Panc1 (cell line): ENCODE data around the gene ACTR10. TPM values are rescaled to one million over a fixed set of nuclear protein-coding genes. Genes with fewer than 3 reads are reported as not detected.

ENCODE experiments used
- ATAC-seq: fragments of 200-7000 bp; cut with Tn5 transposase; 2 replicates; pipeline ENCODE4 v1.9.1; 2020; ENCODE audit warnings: mild to moderate bottlenecking, moderate library complexity
- BruUV-seq: library from RNA; stranded (reverse); fragments of 400-500 nt; replicated peaks from 2 replicates; lab custom pipeline; 2021; lab: Mats Ljungman, UMichigan
- CTCF ChIA-PET: fragments of 300-600 bp; sonication (Branson Sonifier 250); formaldehyde crosslinking; loops from one replicate; lab custom pipeline; 2022; ENCODE audit warnings: antibody characterized with exemption; lab: Charles Lee
- POLR2A ChIA-PET: fragments of 300-600 bp; sonication (Branson Sonifier 250); formaldehyde crosslinking; loops from one replicate; lab custom pipeline; 2022; ENCODE audit warnings: antibody characterized with exemption; lab: Charles Lee
- DNase-seq: peaks from one replicate; pipeline ENCODE4 v3.0.0-alpha.2; 2010; ENCODE audit warnings: low read depth, low spot score
- H3K27ac ChIP-seq: 2 replicates; pipeline ENCODE4 v1.5.1; 2011; ENCODE audit warnings: mild to moderate bottlenecking, low read length, inconsistent platforms
- H3K27me3 ChIP-seq: fragments of 200-500 bp; sonication (Bioruptor generic); 2 replicates; pipeline ENCODE4 v1.6.0; 2014; ENCODE audit warnings: low read length, inconsistent platforms; ENCODE audit not compliant: control insufficient read depth, insufficient read depth
- H3K36me3 ChIP-seq: fragments of 200-500 bp; sonication (Bioruptor generic); 2 replicates; pipeline ENCODE4 v1.5.1; 2014; ENCODE audit warnings: inconsistent platforms, mild to moderate bottlenecking, low read length, moderate library complexity; ENCODE audit not compliant: control insufficient read depth, insufficient read depth
- H3K4me1 ChIP-seq: 2 replicates; pipeline ENCODE4 v1.5.1; 2011; ENCODE audit warnings: inconsistent platforms, mild to moderate bottlenecking, low read length, moderate library complexity; ENCODE audit not compliant: control insufficient read depth, insufficient read depth
- H3K4me3 ChIP-seq, 2 experiments: 2 replicates each; pipeline ENCODE4 v1.5.1; 2011 to 2012; ENCODE audit warnings: low read depth in 2 of 2, low read length in 2 of 2, mild to moderate bottlenecking in 2 of 2, inconsistent platforms in 1 of 2, moderate library complexity in 1 of 2
- H3K9me3 ChIP-seq: fragments of 200-500 bp; sonication (Bioruptor generic); 2 replicates; pipeline ENCODE4 v1.5.1; 2014; ENCODE audit warnings: low read depth, mild to moderate bottlenecking, inconsistent platforms, low read length, moderate library complexity; ENCODE audit not compliant: control insufficient read depth, insufficient read depth
- CTCF ChIP-seq: fragments of 450-650 bp; IDR thresholded peaks from 2 replicates; pipeline ENCODE4 v1.5.1; 2017; ENCODE audit warnings: mild to moderate bottlenecking
- POLR2AphosphoS5 ChIP-seq: IDR thresholded peaks from 2 replicates; pipeline ENCODE4 v1.6.1; 2012; ENCODE audit warnings: mild to moderate bottlenecking, low read depth, low read length, moderate library complexity
- REST ChIP-seq, 2 experiments: IDR thresholded peaks; 2 replicates each; pipeline ENCODE4 v1.6.1; 2011 to 2012; ENCODE audit warnings: low read depth in 2 of 2, control low read depth in 1 of 2, low read length in 1 of 2, mild to moderate bottlenecking in 1 of 2, moderate library complexity in 1 of 2; ENCODE audit not compliant: insufficient read depth in 1 of 2
- SIN3A ChIP-seq: IDR thresholded peaks from 2 replicates; pipeline ENCODE4 v1.6.1; 2012; ENCODE audit warnings: low read depth, mild to moderate bottlenecking, low read length, moderate library complexity, borderline replicate concordance; ENCODE audit not compliant: insufficient read depth
- TCF7L2 ChIP-seq: IDR thresholded peaks from 2 replicates; pipeline ENCODE4 v1.6.1; 2011; ENCODE audit warnings: mild to moderate bottlenecking, low read depth, low read length, inconsistent platforms
- in situ Hi-C: cut with HindIII; loops from 2 replicates; pipeline ENCODE4 v1.10.0; 2016; ENCODE audit warnings: low sequenced_read_pairs, low pct_unique_long_range_greater_than_20kb
- intact Hi-C: fragments of 100-400 bp; cut with micrococcal nuclease; formaldehyde crosslinking; loops from one replicate; pipeline ENCODE4 v1.10.0; 2022; ENCODE audit not compliant: unreplicated experiment
- total RNA-seq: library from RNA; stranded (reverse); gene quantifications from one replicate; pipeline ENCODE4 v1.2.1, GENCODE V29; 2021; ENCODE audit not compliant: unreplicated experiment

The ACTR10 gene
- total RNA-seq, 1 experiment from 2014 or later, result 34.9 TPM

- no TSS peak for BruUV-seq
- ChIA-PET CTCF (no interaction called here), POLR2A (interaction anchor here (0.6 kb wide), 1 partner anchor 1794 kb away, joined by 3 read pairs; no protein-coding TSS in a partner anchor)
- no peaks in the 10 kb centered on the region; the same call in 1 of the 2 replicates for H3K36me3 ChIP-seq
- H3K4me3 ChIP-seq, result peak overlapping the region; percentile 75 to 76
- ATAC-seq, result peak; percentile 13; the same call in 1 of the 2 replicates
- in situ Hi-C loops, result no loop called here
- DNase-seq, result no peak
- H3K27me3 ChIP-seq, result no peaks in the 10 kb centered on the region
- H3K27ac ChIP-seq, result no peak overlapping the region; the same call in 1 of the 2 replicates
- H3K4me1 ChIP-seq, result peaks cover 6% of the 10 kb centered on the region
- TF ChIP-seq REST (IDR thresholded peaks at IDR 0.05; ENCODE audit: insufficient read depth in 1 of 2, low read depth in 2 of 2, low read length in 1 of 2) (no peak), SIN3A (no peak), CTCF (no peak), POLR2AphosphoS5 (no peak), TCF7L2 (no peak)
- no peaks in the 10 kb centered on the region for H3K9me3 ChIP-seq
- intact Hi-C loops, result no loop called here
These were observed 38.6 kb downstream of the ACTR10 start for GRCh38 chr14:58238252-58239243.

GRCh38 chr14:58239244-58240195 is 39.6 kb downstream of the ACTR10 start:
- POLR2A ChIA-PET, result no interaction called here
- CTCF ChIA-PET, result no interaction called here
- peak; percentile 57 for ATAC-seq
- Histone ChIP-seq H3K9me3 (no peaks in the 10 kb centered on the region), H3K4me3 (peak overlapping the region; percentile 75 to 76), H3K27me3 (no peaks in the 10 kb centered on the region), H3K27ac (peak overlapping the region; percentile 62; the same call in 1 of the 2 replicates), H3K4me1 (peaks cover 6% of the 10 kb centered on the region), H3K36me3 (no peaks in the 10 kb centered on the region)
- DNase-seq, result peak; percentile 28
- intact Hi-C loops, result no loop called here
- no TSS peak for BruUV-seq
- no peak for TF ChIP-seq REST (IDR thresholded peaks at IDR 0.05; ENCODE audit: insufficient read depth in 1 of 2, low read depth in 2 of 2, low read length in 1 of 2)
- no peak for TF ChIP-seq SIN3A
- TF ChIP-seq CTCF, result no peak
- no peak for TF ChIP-seq POLR2AphosphoS5
- no peak for TF ChIP-seq TCF7L2
- in situ Hi-C loops, result no loop called here
